Heart left ventricle (tissue), 16 donors: ENCODE results near the gene PPP1R37. TPM values are rescaled to one million over a fixed set of nuclear protein-coding genes. Genes with fewer than 3 reads are reported as not detected.
A peak's percentile ranks its signal among the peaks of the same experiment; 100 is the strongest.

Experiments
- ATAC-seq, 4 donors: fragments of 200-7000 bp; cut with Tn5 transposase; one replicate each; pipeline ENCODE4 v1.9.1; 2020 to 2022; ENCODE audit warnings: moderate library complexity in 4 of 4, mild to moderate bottlenecking in 3 of 4, moderate number of reproducible peaks in 1 of 4
- DNase-seq, 5 donors: peaks; one replicate each; pipeline ENCODE4 v3.0.0-alpha.2; 2020
- H3K27ac ChIP-seq, 12 donors: fragments of 200-600 bp; sonication (generic) in 4 of 12; one replicate each; pipeline versions ENCODE4 v1.5.0 to v1.8.0; 2016 to 2022; ENCODE audit warnings: mild to moderate bottlenecking in 2 of 12
- H3K27me3 ChIP-seq, 9 donors: fragments of 200-600 bp; sonication (generic) in 2 of 9; one replicate each; pipeline versions ENCODE4 v1.5.1 to v1.8.0; 2016 to 2022; ENCODE audit warnings: mild to moderate bottlenecking in 3 of 9
- H3K36me3 ChIP-seq, 9 donors: fragments of 200-600 bp; sonication (generic) in 2 of 9; one replicate each; pipeline versions ENCODE4 v1.5.0 to v1.8.0; 2018 to 2022; ENCODE audit warnings: mild to moderate bottlenecking in 2 of 9
- H3K4me1 ChIP-seq, 12 donors: fragments of 200-600 bp; sonication (generic) in 4 of 12; one replicate each; pipeline versions ENCODE4 v1.5.0 to v1.8.0; 2016 to 2022; ENCODE audit warnings: mild to moderate bottlenecking in 3 of 12
- H3K4me3 ChIP-seq, 12 donors: fragments of 200-600 bp; sonication (generic) in 4 of 12; one replicate each; pipeline versions ENCODE4 v1.5.0 to v1.8.0; 2017 to 2022; ENCODE audit warnings: mild to moderate bottlenecking in 9 of 12, moderate library complexity in 4 of 12
- H3K9me3 ChIP-seq, 12 donors: fragments of 200-600 bp; sonication (generic) in 4 of 12; one replicate each; pipeline versions ENCODE4 v1.5.0 to v1.8.0; 2016 to 2022; ENCODE audit warnings: mild to moderate bottlenecking in 1 of 12
- CTCF ChIP-seq, 12 donors: fragments of 200-600 bp; sonication (generic) in 4 of 12; IDR thresholded peaks; one replicate each; pipeline versions ENCODE4 v1.5.0 to v1.8.0; 2018 to 2022; ENCODE audit warnings: antibody characterized with exemption in 12 of 12, mild to moderate bottlenecking in 5 of 12
- POLR2A ChIP-seq, 2 donors: fragments of 450-650 bp; IDR thresholded peaks; one replicate each; pipeline ENCODE4 v1.6.1; 2017; ENCODE audit warnings: antibody characterized with exemption in 2 of 2, mild to moderate bottlenecking in 2 of 2, moderate library complexity in 2 of 2
- WGBS, 4 donors: extraction: QIAGEN DNeasy Blood & Tissue Kit in 2 of 4; methylation state at CpG; one replicate each; pipeline versions ENCODE4 v1.1.5 to v1.1.7; 2013 to 2018; 5-methylcytosine and 5-hydroxymethylcytosine counted together
- intact Hi-C, 10 donors: fragments of 100-400 bp; cut with DNase I; formaldehyde crosslinking; loops; one replicate each; pipeline versions ENCODE4 v1.11.1 to v1.14.2; 2022
- polyA plus RNA-seq, 2 donors: library from polyadenylated mRNA; stranded (reverse); fragments of 200-250 nt; gene quantifications; one replicate each; pipeline ENCODE4 v1.2.3, GENCODE V29; 2013
- total RNA-seq, 9 donors: library from RNA; depleted of rRNA in 2 of 9; stranded (reverse); fragments of >200 nt in 2 of 9; fragmentation: NEBNext Ultra II Directional in 3 of 9; extraction: Animal tissue kit (Norgen Biotek cat#: 25700) in 3 of 9; gene quantifications; one replicate each; pipeline versions ENCODE4 v1.1.0 to v1.2.4, GENCODE V29; 2016 to 2023
- donor health status: ischemic (EF 13 %, LVEDD 7.1; RV severe dilation, severe dysfunction).
- donor health status: healthy with polysubstance abuse.
- donor health status: DM: no; HTN: yes; CAD: no.
- donor health status: DM: no; HTN: no; CAD: no.
- donor health status: ischemic (EF 25% LVEDD 6.9; RV normal size, moderate dysfunction).
- donor health status: ischemic (EF 25% LVEDD 5.7; RV mildly dilated, moderate dysfunction).
- donor health status: healthy.
- donor health status: DM: yes; HTN: yes; CAD: no.
- donor health status: ischemic (EF 35%, LVEDD 5.7; RV mildly dilated, moderate dysfunction).
- donor health status: nonischemic (EF 11% LVEDD 7.7; RV severe dilation, severe dysfunction).
- donor health status: DM: yes; HTN: yes; CAD: no.
- donor health status: PGD.
- donor health status: ischemic (EF 29% LVEDD 5.4; RV normal size, mild dysfunction).
- donor health status: nonischemic (EF 23%, LVEDD 6.1; RV moderate dilation, normal function).

PPP1R37 gene
- total and polyA plus RNA-seq, 11 donors = 16.0 to 33.7 (median 18.9) TPM

GRCh38 chr19:45135176-45135885 lies 42.4 kb downstream of the PPP1R37 start:
- intact Hi-C loops = no loop called here
- 94 to 98% (median 97%) methylated on average over 21 of the region's 21 CpGs for WGBS, 4 donors

GRCh38 chr19:45136507-45137178 lies 43.7 kb downstream of the PPP1R37 start:
- WGBS, 4 donors = 60 to 73% (median 65%) methylated on average over 9 to 12 of the region's 12 CpGs
- peaks cover 0 to 25% (median 17%) of the 10 kb centered on the region in 12 donors for H3K4me1 ChIP-seq
- no peaks in the 10 kb centered on the region for H3K27me3 ChIP-seq
- peak overlapping the region in 10 of 12 donors; percentile 10 to 71 (median 52) for H3K27ac ChIP-seq
- ATAC-seq = peak in 1 of 4 donors; percentile 12
- H3K9me3 ChIP-seq = no peaks in the 10 kb centered on the region
- H3K4me3 ChIP-seq = peak overlapping the region in 2 of 12 donors; percentile 5 to 11
- intact Hi-C loops = no loop called here
- H3K36me3 ChIP-seq = peaks cover 0 to 14% (median 8%) of the 10 kb centered on the region in 9 donors
- DNase-seq = no peak
- TF ChIP-seq POLR2A (IDR thresholded peaks at IDR 0.05) = no peak
- TF ChIP-seq CTCF (IDR thresholded peaks at IDR 0.05) = no peak

More at GRCh38 chr19:45135176-45135885, 42.4 kb downstream of the PPP1R37 start:
- Histone ChIP-seq H3K9me3 (no peaks in the 10 kb centered on the region), H3K27ac (no peak overlapping the region), H3K4me1 (peaks cover 0 to 25% (median 17%) of the 10 kb centered on the region in 12 donors), H3K36me3 (peaks cover 0 to 1% (median 0%) of the 10 kb centered on the region in 9 donors), H3K4me3 (no peak overlapping the region), H3K27me3 (no peaks in the 10 kb centered on the region)
- no peak for TF ChIP-seq CTCF (IDR thresholded peaks at IDR 0.05)
- TF ChIP-seq POLR2A (IDR thresholded peaks at IDR 0.05) = no peak
- no peak for ATAC-seq
- DNase-seq = no peak

DNA sequence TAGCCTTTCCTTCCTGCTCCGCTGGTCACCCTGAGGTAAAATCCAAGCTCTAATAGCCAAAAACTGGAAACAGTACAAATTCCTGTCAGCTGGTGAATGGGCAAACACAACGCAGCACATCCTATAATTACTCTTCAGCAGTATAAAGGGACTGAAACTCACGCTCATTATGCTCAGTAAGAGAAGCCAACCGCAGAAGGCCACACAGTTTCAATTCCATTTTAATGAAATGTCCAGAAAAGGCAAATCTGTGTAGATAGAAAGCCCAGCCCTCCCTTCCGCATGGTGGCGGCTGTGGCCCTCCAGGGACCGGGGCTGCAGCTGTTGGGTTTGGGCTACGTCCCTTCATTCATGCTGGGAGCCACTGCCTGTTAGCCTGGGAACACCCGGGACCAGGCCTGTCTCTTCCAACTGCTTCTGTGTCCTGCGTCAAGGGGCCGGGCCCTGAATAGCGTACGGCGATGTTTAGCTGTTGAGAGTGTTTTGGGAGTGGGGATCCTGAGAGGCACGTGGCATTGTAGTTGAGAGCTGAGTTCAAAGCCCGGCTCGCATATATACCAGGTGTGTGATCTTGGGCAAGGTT lies 44.3 kb downstream of the PPP1R37 start:
- Histone ChIP-seq H3K9me3 (no peaks in the 10 kb centered on the region), H3K27ac (peak overlapping the region in 10 of 12 donors; percentile 10 to 71 (median 52)), H3K27me3 (no peaks in the 10 kb centered on the region), H3K4me1 (peaks cover 0 to 25% (median 17%) of the 10 kb centered on the region in 12 donors), H3K36me3 (peaks cover 0 to 20% (median 12%) of the 10 kb centered on the region in 9 donors), H3K4me3 (peak overlapping the region in 2 of 12 donors; percentile 5 to 11)
- ATAC-seq (peak; percentile 58 to 88 (median 71)), DNase-seq (peak in 4 of 5 donors; percentile 57 to 81 (median 62))
- 52 to 73% (median 56%) methylated on average over 17 of the region's 17 CpGs for WGBS, 4 donors
- intact Hi-C loops = no loop called here
- peak in 1 of 12 donors; percentile 13 for TF ChIP-seq CTCF (IDR thresholded peaks at IDR 0.05)
- no peak for TF ChIP-seq POLR2A (IDR thresholded peaks at IDR 0.05)

DNA sequence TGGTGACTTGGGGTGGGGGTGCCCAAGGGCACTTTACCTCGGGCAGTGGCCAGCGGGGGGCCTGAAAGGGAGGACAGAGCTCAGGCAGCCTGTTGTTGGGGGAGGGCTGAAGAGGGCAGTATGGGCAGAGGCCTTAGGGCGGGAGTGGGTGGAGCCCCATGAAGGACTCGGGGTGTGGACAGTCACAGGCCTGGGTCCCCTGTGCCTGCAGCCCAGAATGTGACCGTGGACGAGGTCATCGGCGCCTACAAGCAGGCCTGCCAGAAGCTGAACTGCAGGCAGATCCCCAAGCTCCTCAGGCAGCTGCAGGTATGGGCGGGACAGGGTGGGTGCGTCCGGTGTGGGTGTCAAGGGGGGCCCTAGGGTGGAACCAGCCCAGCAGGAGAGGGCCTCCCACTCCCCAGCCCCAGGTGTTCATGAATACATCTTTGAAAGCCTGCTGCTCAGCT lies 45.3 kb downstream of the PPP1R37 start:
- H3K27ac ChIP-seq = peak overlapping the region in 2 of 12 donors; percentile 13 to 32
- ATAC-seq (no peak), DNase-seq (no peak)
- H3K27me3 ChIP-seq = no peaks in the 10 kb centered on the region
- no peaks in the 10 kb centered on the region for H3K9me3 ChIP-seq
- intact Hi-C loops = no loop called here
- TF ChIP-seq CTCF (IDR thresholded peaks at IDR 0.05) = no peak
- TF ChIP-seq POLR2A (IDR thresholded peaks at IDR 0.05) = no peak
- H3K4me3 ChIP-seq = no peak overlapping the region
- H3K4me1 ChIP-seq = peaks cover 0 to 25% (median 17%) of the 10 kb centered on the region in 12 donors
- WGBS, 4 donors = 80 to 88% (median 85%) methylated on average over 10 to 11 of the region's 11 CpGs
- H3K36me3 ChIP-seq = peaks cover 0 to 30% (median 22%) of the 10 kb centered on the region in 9 donors
